Endothelial cell of umbilical vein (primary cell): ENCODE measurements around the gene LIPA. TPM values are rescaled to one million over a fixed set of nuclear protein-coding genes. Genes with fewer than 3 reads are reported as not detected.

Source experiments
- BruUV-seq: library from RNA; stranded (reverse); fragments of 400-500 nt; replicated peaks from 2 replicates; lab custom pipeline; 2021; lab: Mats Ljungman, UMichigan
- CTCF ChIA-PET: fragments of 300-600, 350-600 bp; sonication (Branson Sonifier 250); formaldehyde crosslinking; loops from one replicate; lab custom pipeline; 2021; ENCODE audit warnings: antibody characterized with exemption, inconsistent platforms; lab: Charles Lee
- POLR2A ChIA-PET: fragments of 300-600, 350-600 bp; sonication (Branson Sonifier 250); formaldehyde crosslinking; loops from one replicate; lab custom pipeline; 2021; ENCODE audit warnings: antibody characterized with exemption, inconsistent platforms; lab: Charles Lee
- DNase-seq: peaks from one replicate; pipeline ENCODE4 v3.0.0-alpha.2; 2011; ENCODE audit warnings: low read depth, low spot score
- FAIRE-seq: peaks from 2 replicates; lab custom pipeline; 2011; peaks lifted over from hg19 to GRCh38; lab: Jason Lieb, UNC
- H2AFZ ChIP-seq: 2 replicates; pipeline ENCODE4 v1.6.0; 2012; ENCODE audit warnings: low read depth, low read length, control low read depth, inconsistent platforms
- H3K27ac ChIP-seq: 2 replicates; pipeline ENCODE4 v1.5.1; 2011; ENCODE audit warnings: low read depth, mild to moderate bottlenecking, control low read depth, low read length, moderate library complexity; ENCODE audit not compliant: insufficient read depth
- H3K27me3 ChIP-seq, 2 experiments: 2 replicates each; pipeline versions ENCODE4 v1.6.0 to v1.6.1; 2011; ENCODE audit warnings: low read length in 2 of 2, mixed read lengths in 1 of 2; ENCODE audit not compliant: control insufficient read depth in 2 of 2, insufficient read depth in 2 of 2
- H3K36me3 ChIP-seq, 2 experiments: 2 replicates in 1 of 2; 3 replicates in 1 of 2; pipeline ENCODE4 v1.5.1; 2011; ENCODE audit warnings: low read length in 2 of 2, mild to moderate bottlenecking in 1 of 2, moderate library complexity in 1 of 2; ENCODE audit not compliant: control insufficient read depth in 2 of 2, insufficient read depth in 2 of 2; ENCODE audit errors: extremely low read depth in 1 of 2
- H3K4me1 ChIP-seq: 3 replicates; pipeline ENCODE4 v1.5.1; 2011; ENCODE audit warnings: mild to moderate bottlenecking, low read length; ENCODE audit not compliant: control insufficient read depth, insufficient read depth; ENCODE audit errors: extremely low read depth
- H3K4me2 ChIP-seq: 2 replicates; pipeline ENCODE4 v1.6.1; 2011; ENCODE audit warnings: low read length, control low read depth, mixed read lengths; ENCODE audit not compliant: insufficient read depth
- H3K4me3 ChIP-seq, 3 experiments: fragments of 200-600 bp in 1 of 3; sonication (generic), shearing (Covaris generic) in 1 of 3; replicated peaks in 1 of 3; 2 replicates each; pipeline ENCODE4 v1.5.1; 2011 to 2016; ENCODE audit warnings: control low read depth in 3 of 3, low read length in 3 of 3, mild to moderate bottlenecking in 2 of 3, inconsistent platforms in 1 of 3, low read depth in 1 of 3, moderate library complexity in 1 of 3; ENCODE audit not compliant: insufficient read depth in 1 of 3
- H3K79me2 ChIP-seq: 2 replicates; pipeline ENCODE4 v1.6.0; 2012; ENCODE audit warnings: low read length, inconsistent platforms; ENCODE audit not compliant: control insufficient read depth, insufficient read depth
- H3K9ac ChIP-seq: replicated peaks from 2 replicates; pipeline ENCODE3; 2011; ENCODE audit warnings: low read length, control low read depth; ENCODE audit not compliant: insufficient read depth; ENCODE audit errors: extremely low read depth
- H3K9me1 ChIP-seq: replicated peaks from 3 replicates; pipeline ENCODE4 v1.6.0; 2011; ENCODE audit warnings: mild to moderate bottlenecking, low read length; ENCODE audit not compliant: control insufficient read depth, insufficient read depth; ENCODE audit errors: extremely low read depth
- H3K9me3 ChIP-seq: replicated peaks from 2 replicates; pipeline ENCODE4 v1.5.1; 2012; ENCODE audit warnings: low read length, inconsistent platforms; ENCODE audit not compliant: control insufficient read depth, insufficient read depth
- H4K20me1 ChIP-seq: replicated peaks from 2 replicates; pipeline ENCODE3; 2011; ENCODE audit warnings: mild to moderate bottlenecking, low read length; ENCODE audit not compliant: control insufficient read depth, insufficient read depth; ENCODE audit errors: extremely low read depth
- CTCF ChIP-seq, 2 donors: IDR thresholded peaks; 1 replicate in 1 of 2; 2 replicates in 1 of 2; pipeline ENCODE4 v1.5.1; 2011; ENCODE audit warnings: low read length in 2 of 2, mild to moderate bottlenecking in 2 of 2, moderate library complexity in 2 of 2, control low read depth in 1 of 2, inconsistent platforms in 1 of 2, low read depth in 1 of 2; ENCODE audit not compliant: insufficient read depth in 1 of 2; ENCODE audit errors: extremely low read depth in 1 of 2
- EZH2 ChIP-seq: IDR thresholded peaks from 2 replicates; pipeline ENCODE4 v1.6.1; 2012; ENCODE audit warnings: borderline replicate concordance, low read depth, mild to moderate bottlenecking, moderate library complexity, low read length, inconsistent platforms; ENCODE audit not compliant: severe bottlenecking
- FOS ChIP-seq: IDR thresholded peaks from 2 replicates; pipeline ENCODE4 v1.6.1; 2011; ENCODE audit warnings: mild to moderate bottlenecking, low read length, moderate library complexity, borderline replicate concordance; ENCODE audit not compliant: insufficient read depth
- GATA2 ChIP-seq: IDR thresholded peaks from 2 replicates; pipeline ENCODE4 v1.7.0; 2011; ENCODE audit warnings: low read depth, mild to moderate bottlenecking, moderate library complexity, mixed read lengths, low read length; ENCODE audit not compliant: insufficient read length, insufficient read depth
- JUN ChIP-seq: IDR thresholded peaks from 2 replicates; pipeline ENCODE4 v1.6.1; 2011; ENCODE audit warnings: borderline replicate concordance, low read depth; ENCODE audit not compliant: insufficient read length, insufficient read depth
- MAX ChIP-seq: IDR thresholded peaks from 2 replicates; pipeline ENCODE4 v1.6.1; 2011; ENCODE audit not compliant: insufficient read depth, insufficient read length
- MYC ChIP-seq: IDR thresholded peaks from one replicate; pipeline ENCODE4 v1.6.1; 2011; ENCODE audit warnings: mild to moderate bottlenecking, low read depth, low read length
- POLR2A ChIP-seq: IDR thresholded peaks from 2 replicates; pipeline ENCODE4 v1.6.1; 2012; ENCODE audit warnings: low read depth, mild to moderate bottlenecking, control low read depth, low read length
- POLR2AphosphoS5 ChIP-seq: IDR thresholded peaks from 2 replicates; pipeline ENCODE4 v1.6.1; 2012; ENCODE audit warnings: low read depth, mild to moderate bottlenecking, control low read depth, low read length, moderate library complexity; ENCODE audit not compliant: insufficient read depth
- dilution Hi-C: fragments of 300-500 bp; cut with MboI; formaldehyde crosslinking; loops from one replicate; pipeline ENCODE4 v1.15.0; 2019; ENCODE audit warnings: low sequenced_read_pairs; ENCODE audit not compliant: extremely low pct_ligation_motif_present
- intact Hi-C: fragments of 100-400 bp; cut with micrococcal nuclease; formaldehyde crosslinking; loops from one replicate; pipeline ENCODE4 v1.10.0; 2022
- polyA plus RNA-seq, 4 experiments: library from polyadenylated mRNA; depleted of rRNA in 3 of 4; stranded (reverse) in 3 of 4; unstranded in 1 of 4; fragments of >200 nt; gene quantifications; 2 replicates each; pipeline versions ENCODE4 v1.2.1 to v1.2.3, GENCODE V29; 2011 to 2012; ENCODE audit warnings: missing spikeins in 1 of 4
- total RNA-seq: library from RNA; stranded (reverse); gene quantifications from 2 replicates; pipeline ENCODE4 v1.2.3, GENCODE V29; 2021

The LIPA gene
- total and polyA plus RNA-seq, 2 donors (not counting 3 experiments of a cell fraction or from before 2014, with no cell fraction given) = 24.0 to 41.1 TPM

- intact Hi-C loops = no loop called here
- no peak overlapping the region for H3K27ac ChIP-seq
- DNase-seq = no peak
These were observed 30.2 kb upstream of the LIPA start for GRCh38 chr10:89281606-89282395.

GRCh38 chr10:89280508-89280907 is 28.9 kb upstream of the LIPA start:
- no peaks in the 10 kb centered on the region for H3K36me3 ChIP-seq
- no peak overlapping the region for H3K4me2 ChIP-seq
- no peaks in the 10 kb centered on the region for H3K79me2 ChIP-seq
- no peak overlapping the region for H3K27ac ChIP-seq
- H3K9me1 ChIP-seq = no peaks in the 10 kb centered on the region
- CTCF ChIA-PET = interaction anchor here (6.3 kb wide), 1 partner anchor 89 kb away, joined by 31 read pairs; no protein-coding TSS in a partner anchor
- H3K4me3 ChIP-seq = no peak overlapping the region
- H3K9me3 ChIP-seq = no peaks in the 10 kb centered on the region
- no peak overlapping the region for H3K9ac ChIP-seq
- intact Hi-C loops (no loop called here), dilution Hi-C loops (no loop called here)
- H3K27me3 ChIP-seq = peaks cover 38 to 67% of the 10 kb centered on the region in 2 experiments
- no peak for FAIRE-seq
- TF ChIP-seq FOS (no peak), POLR2A (no peak), GATA2 (no peak), CTCF (IDR thresholded peaks at IDR 0.05; ENCODE audit: extremely low read depth in 1 of 2, insufficient read depth in 1 of 2, low read depth in 1 of 2, low read length in 2 of 2) (no peak), EZH2 (no peak), JUN (no peak), MYC (no peak), MAX (no peak), POLR2AphosphoS5 (no peak)
- no peak for DNase-seq
- no TSS peak for BruUV-seq
- peaks cover 38% of the 10 kb centered on the region for H3K4me1 ChIP-seq
- POLR2A ChIA-PET = no interaction called here
- H4K20me1 ChIP-seq = peaks cover 3% of the 10 kb centered on the region
- no peak overlapping the region for H2AFZ ChIP-seq

More at GRCh38 chr10:89281606-89282395, 30.2 kb upstream of the LIPA start:
- Histone ChIP-seq H3K4me3 (no peak overlapping the region), H4K20me1 (peaks cover 3% of the 10 kb centered on the region), H3K9ac (no peak overlapping the region), H3K36me3 (no peaks in the 10 kb centered on the region), H3K4me1 (peaks cover 37% of the 10 kb centered on the region), H3K79me2 (no peaks in the 10 kb centered on the region), H2AFZ (no peak overlapping the region), H3K9me1 (no peaks in the 10 kb centered on the region), H3K4me2 (no peak overlapping the region), H3K27me3 (peaks cover 36 to 57% of the 10 kb centered on the region in 2 experiments), H3K9me3 (no peaks in the 10 kb centered on the region)
- no peak for TF ChIP-seq POLR2A
- TF ChIP-seq MYC = no peak
- no TSS peak for BruUV-seq
- no peak for FAIRE-seq
- POLR2A ChIA-PET = no interaction called here
- dilution Hi-C loops = no loop called here
- CTCF ChIA-PET = interaction anchor here (1.0 to 1.2 kb wide), 2 partner anchors 65 to 88 kb away, joined by 3 read pairs; no protein-coding TSS in a partner anchor
